Astrocyte (in vitro differentiated cells and primary cell): ENCODE measurements around the gene ZFR. TPM values are rescaled to one million over a fixed set of nuclear protein-coding genes. Genes with fewer than 3 reads are reported as not detected.
A peak's percentile ranks its signal among the peaks of the same experiment; 100 is the strongest.

Source experiments
- DNase-seq: peaks from one replicate; pipeline ENCODE4 v3.0.0-alpha.2; 2010; ENCODE audit warnings: low read depth
- FAIRE-seq: peaks from 2 replicates; lab custom pipeline; 2011; peaks lifted over from hg19 to GRCh38; lab: Jason Lieb, UNC
- H2AFZ ChIP-seq: 2 replicates; pipeline ENCODE4 v1.6.0; 2012; ENCODE audit warnings: low read depth, low read length, inconsistent platforms
- H3K27ac ChIP-seq: 2 replicates; pipeline ENCODE4 v1.5.1; 2011; ENCODE audit warnings: low read depth, low read length, inconsistent platforms
- H3K27me3 ChIP-seq: 2 replicates; pipeline ENCODE4 v1.6.0; 2011; ENCODE audit warnings: low read length, inconsistent platforms; ENCODE audit not compliant: insufficient read depth
- H3K36me3 ChIP-seq: 2 replicates; pipeline ENCODE4 v1.5.1; 2011; ENCODE audit warnings: low read length, inconsistent platforms; ENCODE audit not compliant: insufficient read depth
- H3K4me1 ChIP-seq: 2 replicates; pipeline ENCODE4 v1.5.1; 2011; ENCODE audit warnings: low read length, inconsistent platforms; ENCODE audit not compliant: insufficient read depth
- H3K4me2 ChIP-seq: 2 replicates; pipeline ENCODE4 v1.6.0; 2012; ENCODE audit warnings: low read length, inconsistent platforms
- H3K4me3 ChIP-seq: 2 replicates; pipeline ENCODE4 v1.5.1; 2011; ENCODE audit warnings: low read depth, mild to moderate bottlenecking, low read length, inconsistent platforms; ENCODE audit not compliant: insufficient read depth
- H3K79me2 ChIP-seq: 2 replicates; pipeline ENCODE4 v1.6.0; 2012; ENCODE audit warnings: mild to moderate bottlenecking, low read length, inconsistent platforms; ENCODE audit not compliant: insufficient read depth
- H3K9ac ChIP-seq: 2 replicates; pipeline ENCODE4 v1.6.0; 2012; ENCODE audit warnings: mild to moderate bottlenecking, low read length, inconsistent platforms
- H3K9me3 ChIP-seq: 2 replicates; pipeline ENCODE4 v1.5.1; 2012; ENCODE audit warnings: low read depth, mild to moderate bottlenecking, low read length, inconsistent platforms; ENCODE audit not compliant: insufficient read depth
- H4K20me1 ChIP-seq: 2 replicates; pipeline ENCODE4 v1.6.0; 2012; ENCODE audit warnings: low read length, inconsistent platforms; ENCODE audit not compliant: insufficient read depth
- H3K27ac Mint-ChIP-seq: one replicate; pipeline ENCODE4 v1.8.0; 2021; ENCODE audit warnings: mild to moderate bottlenecking, mixed read lengths; ENCODE audit not compliant: unreplicated experiment
- H3K27me3 Mint-ChIP-seq: one replicate; pipeline ENCODE4 v1.8.0; 2021; ENCODE audit warnings: low read depth, mixed read lengths; ENCODE audit not compliant: unreplicated experiment
- H3K36me3 Mint-ChIP-seq: one replicate; pipeline ENCODE4 v1.8.0; 2021; ENCODE audit warnings: low read depth, mixed read lengths; ENCODE audit not compliant: unreplicated experiment
- H3K4me1 Mint-ChIP-seq: one replicate; pipeline ENCODE4 v1.8.0; 2021; ENCODE audit warnings: low read depth, mixed read lengths; ENCODE audit not compliant: unreplicated experiment
- H3K4me3 Mint-ChIP-seq: one replicate; pipeline ENCODE4 v1.8.0; 2021; ENCODE audit warnings: mild to moderate bottlenecking, moderate library complexity, mixed read lengths; ENCODE audit not compliant: unreplicated experiment
- H3K9me3 Mint-ChIP-seq: one replicate; pipeline ENCODE4 v1.8.0; 2021; ENCODE audit warnings: mild to moderate bottlenecking, mixed read lengths; ENCODE audit not compliant: unreplicated experiment
- CTCF ChIP-seq: IDR thresholded peaks from 2 replicates; pipeline ENCODE4 v1.5.1; 2011; ENCODE audit warnings: low read depth, mild to moderate bottlenecking, inconsistent platforms, low read length, moderate library complexity; ENCODE audit not compliant: insufficient read depth
- EZH2 ChIP-seq: IDR thresholded peaks from 2 replicates; pipeline ENCODE4 v1.6.1; 2012; ENCODE audit warnings: mild to moderate bottlenecking, low read length, inconsistent platforms; ENCODE audit not compliant: insufficient read depth
- total RNA-seq: library from RNA; stranded (reverse); gene quantifications from 2 replicates; pipeline ENCODE4 v1.2.1, GENCODE V29; 2021

The ZFR gene
- total RNA-seq, 1 donor from 2014 or later, result 68.4 TPM

DNA sequence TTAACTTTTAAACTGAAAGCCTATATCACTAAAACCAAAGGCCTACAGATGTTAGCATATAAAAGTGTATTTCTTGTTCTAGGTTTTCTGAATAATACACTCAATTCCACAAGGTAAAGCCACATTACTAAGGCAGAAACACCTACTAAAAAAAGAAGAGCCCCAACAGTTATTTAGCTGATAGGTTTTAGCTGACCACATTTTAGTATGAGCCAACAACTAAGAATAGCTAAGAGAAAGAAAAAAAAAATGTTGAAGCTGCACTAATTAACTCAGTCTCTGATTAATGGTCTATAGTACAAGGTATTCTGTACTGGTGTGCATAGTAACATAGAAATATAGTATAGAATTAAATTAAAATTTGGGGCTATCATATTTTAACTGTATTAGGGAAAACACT, 23.5 kb downstream of the ZFR start:
- no peak overlapping the region for H3K9ac ChIP-seq
- DNase-seq (peak; percentile 12), FAIRE-seq (no peak)
- H3K27me3 ChIP-seq, result no peaks in the 10 kb centered on the region
- Mint-ChIP-seq H3K4me3 (no peak overlapping the region), H3K36me3 (peaks cover under 1% of the 10 kb centered on the region), H3K4me1 (peaks cover 6% of the 10 kb centered on the region), H3K27ac (no peak overlapping the region), H3K9me3 (no peaks in the 10 kb centered on the region), H3K27me3 (no peaks in the 10 kb centered on the region)
- peaks cover 75% of the 10 kb centered on the region for H4K20me1 ChIP-seq
- no peak overlapping the region for H3K4me3 ChIP-seq
- TF ChIP-seq EZH2 (no peak), CTCF (no peak)
- H3K4me2 ChIP-seq, result no peak overlapping the region
- no peaks in the 10 kb centered on the region for H3K9me3 ChIP-seq
- H3K36me3 ChIP-seq, result peaks cover 7% of the 10 kb centered on the region
- no peak overlapping the region for H2AFZ ChIP-seq
- H3K4me1 ChIP-seq, result peaks cover 6% of the 10 kb centered on the region
- peaks cover 90% of the 10 kb centered on the region for H3K79me2 ChIP-seq
- H3K27ac ChIP-seq, result no peak overlapping the region

GRCh38 chr5:32420506-32420905, 24.0 kb downstream of the ZFR start:
- Mint-ChIP-seq H3K36me3 (peaks cover 2% of the 10 kb centered on the region), H3K4me3 (no peak overlapping the region), H3K9me3 (no peaks in the 10 kb centered on the region), H3K27ac (peak overlapping the region; percentile 34), H3K27me3 (no peaks in the 10 kb centered on the region), H3K4me1 (peaks cover 6% of the 10 kb centered on the region)
- peaks cover 7% of the 10 kb centered on the region for H3K36me3 ChIP-seq
- no peaks in the 10 kb centered on the region for H3K9me3 ChIP-seq
- FAIRE-seq (peak; percentile 52), DNase-seq (peak; percentile 41)
- TF ChIP-seq EZH2 (no peak), CTCF (no peak)
- no peaks in the 10 kb centered on the region for H3K27me3 ChIP-seq
- peak overlapping the region; percentile 16 for H3K4me2 ChIP-seq
- H3K4me1 ChIP-seq, result peaks cover 6% of the 10 kb centered on the region
- H3K9ac ChIP-seq, result no peak overlapping the region
- no peak overlapping the region for H3K4me3 ChIP-seq
- no peak overlapping the region for H2AFZ ChIP-seq
- H3K79me2 ChIP-seq, result peaks cover 85% of the 10 kb centered on the region
- no peak overlapping the region for H3K27ac ChIP-seq
- peaks cover 70% of the 10 kb centered on the region for H4K20me1 ChIP-seq

DNA sequence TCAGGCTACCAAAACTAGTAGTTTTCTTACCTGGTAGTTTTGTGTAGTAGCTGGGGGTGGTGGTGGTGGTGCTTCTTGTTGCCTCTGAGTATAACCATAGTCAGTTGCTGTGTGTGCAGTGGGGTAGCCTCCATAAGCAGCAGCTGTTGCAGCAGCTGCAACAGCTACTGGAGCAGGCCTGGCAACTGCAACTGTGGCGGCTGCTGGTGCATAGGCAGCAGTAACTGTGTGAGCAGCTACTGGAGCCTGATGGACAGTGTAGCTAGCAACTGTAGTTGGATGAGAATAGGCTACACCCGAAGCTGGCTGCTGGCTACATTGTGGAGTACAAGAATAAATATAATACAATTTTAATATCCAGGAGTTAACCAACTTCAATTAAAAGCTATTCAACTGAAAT, 24.7 kb downstream of the ZFR start:
- Mint-ChIP-seq H3K4me3 (no peak overlapping the region), H3K9me3 (no peaks in the 10 kb centered on the region), H3K4me1 (peaks cover 6% of the 10 kb centered on the region), H3K27ac (no peak overlapping the region), H3K27me3 (no peaks in the 10 kb centered on the region), H3K36me3 (peaks cover 2% of the 10 kb centered on the region)
- H2AFZ ChIP-seq, result no peak overlapping the region
- H3K27me3 ChIP-seq, result no peaks in the 10 kb centered on the region
- FAIRE-seq, result no peak
- TF ChIP-seq CTCF (no peak), EZH2 (no peak)
- H3K79me2 ChIP-seq, result peaks cover 81% of the 10 kb centered on the region
- H3K4me3 ChIP-seq, result no peak overlapping the region
- H3K9me3 ChIP-seq, result no peaks in the 10 kb centered on the region
- no peak overlapping the region for H3K9ac ChIP-seq
- no peak overlapping the region for H3K27ac ChIP-seq
- H3K36me3 ChIP-seq, result peaks cover 10% of the 10 kb centered on the region
- H3K4me2 ChIP-seq, result no peak overlapping the region
- peaks cover 6% of the 10 kb centered on the region for H3K4me1 ChIP-seq
- peaks cover 66% of the 10 kb centered on the region for H4K20me1 ChIP-seq
- no peak for DNase-seq
